ENCODE results near the gene THUMPD2.

DNA sequence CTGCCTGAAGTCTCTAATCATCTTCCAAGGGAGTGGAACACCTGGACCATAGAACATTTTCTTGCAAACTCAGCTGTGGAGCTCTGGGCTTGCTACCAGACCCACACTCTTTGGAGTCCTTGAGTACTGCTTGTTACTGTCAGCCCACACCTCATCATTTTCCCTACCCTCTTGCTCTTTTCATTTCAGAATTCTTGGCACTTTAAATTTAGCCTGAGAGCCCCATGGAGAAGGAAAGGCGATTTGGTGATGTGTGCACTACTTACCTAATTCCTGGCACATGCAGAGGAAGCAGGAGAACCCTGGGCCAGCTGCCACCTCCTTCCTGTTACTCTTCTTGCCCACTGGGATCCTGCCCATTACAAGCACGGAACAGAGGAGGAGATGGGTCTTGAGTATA, 81.6 kb downstream of the THUMPD2 start:
- TF ChIP-seq, protein P1, sequence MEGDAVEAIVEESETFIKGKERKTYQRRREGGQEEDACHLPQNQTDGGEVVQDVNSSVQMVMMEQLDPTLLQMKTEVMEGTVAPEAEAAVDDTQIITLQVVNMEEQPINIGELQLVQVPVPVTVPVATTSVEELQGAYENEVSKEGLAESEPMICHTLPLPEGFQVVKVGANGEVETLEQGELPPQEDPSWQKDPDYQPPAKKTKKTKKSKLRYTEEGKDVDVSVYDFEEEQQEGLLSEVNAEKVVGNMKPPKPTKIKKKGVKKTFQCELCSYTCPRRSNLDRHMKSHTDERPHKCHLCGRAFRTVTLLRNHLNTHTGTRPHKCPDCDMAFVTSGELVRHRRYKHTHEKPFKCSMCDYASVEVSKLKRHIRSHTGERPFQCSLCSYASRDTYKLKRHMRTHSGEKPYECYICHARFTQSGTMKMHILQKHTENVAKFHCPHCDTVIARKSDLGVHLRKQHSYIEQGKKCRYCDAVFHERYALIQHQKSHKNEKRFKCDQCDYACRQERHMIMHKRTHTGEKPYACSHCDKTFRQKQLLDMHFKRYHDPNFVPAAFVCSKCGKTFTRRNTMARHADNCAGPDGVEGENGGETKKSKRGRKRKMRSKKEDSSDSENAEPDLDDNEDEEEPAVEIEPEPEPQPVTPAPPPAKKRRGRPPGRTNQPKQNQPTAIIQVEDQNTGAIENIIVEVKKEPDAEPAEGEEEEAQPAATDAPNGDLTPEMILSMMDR (IDR thresholded peaks at IDR 0.05 in 8 of 11, conservative IDR thresholded peaks at IDR 0.05 in 3 of 11): no peak
- no peak for TF ChIP-seq POLR2AphosphoS5 (IDR thresholded peaks at IDR 0.05)
- TF ChIP-seq POLR2A (IDR thresholded peaks at IDR 0.05): no peak

All from spleen (tissue), 7 donors.